Measurements from ENCODE around the gene LRRFIP1. TPM values are rescaled to one million over a fixed set of nuclear protein-coding genes. Genes with fewer than 3 reads are reported as not detected.

The LRRFIP1 gene
- total RNA-seq, 6 experiments from 2014 or later = 29.4 to 56.3 (median 49.7) TPM

GRCh38 chr2:237727363-237727762 is 100.0 kb downstream of the LRRFIP1 start:
- H3K36me3 ChIP-seq = no peaks in the 10 kb centered on the region
- WGBS (ENCODE audit: insufficient coverage, low coverage, low lambda C conversion rate, missing lambda C conversion rate) = 73% methylated on average over 4 of the region's 5 CpGs
- H3K9me3 ChIP-seq = no peaks in the 10 kb centered on the region
- no peak overlapping the region for H3K4me3 ChIP-seq
- DNase-seq (peak in 1 of 3 donors; percentile 39), ATAC-seq (no peak)
- no peak overlapping the region for H3K27ac ChIP-seq
- H3K4me1 ChIP-seq = peaks cover 0 to 43% (median 12%) of the 10 kb centered on the region in 4 donors
- intact Hi-C loops (cut with DNase I) = no loop called here
- H3K27me3 ChIP-seq = no peaks in the 10 kb centered on the region
- TF ChIP-seq CTCF (IDR thresholded peaks at IDR 0.05) (no peak), POLR2A (IDR thresholded peaks at IDR 0.05) (no peak)

GRCh38 chr2:237729681-237730475 is 102.5 kb downstream of the LRRFIP1 start:
- TF ChIP-seq POLR2A (IDR thresholded peaks at IDR 0.05) = no peak
- H3K27ac ChIP-seq = no peak overlapping the region
- DNase-seq = peak in 1 of 3 donors; percentile 9
- WGBS (ENCODE audit: insufficient coverage, low coverage, low lambda C conversion rate, missing lambda C conversion rate) = 87% methylated on average over 9 of the region's 12 CpGs
- H3K27me3 ChIP-seq = no peaks in the 10 kb centered on the region
- intact Hi-C loops (cut with DNase I) = no loop called here
- H3K4me3 ChIP-seq = no peak overlapping the region
- ATAC-seq = no peak
- no peaks in the 10 kb centered on the region for H3K36me3 ChIP-seq
- peaks cover 0 to 66% (median 22%) of the 10 kb centered on the region in 4 donors for H3K4me1 ChIP-seq
- H3K9me3 ChIP-seq = no peaks in the 10 kb centered on the region

GRCh38 chr2:237731663-237732062 is 104.3 kb downstream of the LRRFIP1 start:
- Histone ChIP-seq H3K9me3 (no peaks in the 10 kb centered on the region), H3K4me1 (peaks cover 0 to 55% (median 18%) of the 10 kb centered on the region in 4 donors), H3K4me3 (no peak overlapping the region), H3K36me3 (no peaks in the 10 kb centered on the region), H3K27me3 (no peaks in the 10 kb centered on the region), H3K27ac (peak overlapping the region; percentile 75 to 94 (median 92))
- ATAC-seq (peak; percentile 9 to 58 (median 32)), DNase-seq (peak in 2 of 3 donors; percentile 35 to 56)
- 19% methylated on average over 6 of the region's 6 CpGs for WGBS (ENCODE audit: insufficient coverage, low coverage, low lambda C conversion rate, missing lambda C conversion rate)
- intact Hi-C loops (cut with DNase I) = no loop called here
- no peak for TF ChIP-seq CTCF (IDR thresholded peaks at IDR 0.05)
- peak; percentile 59 for TF ChIP-seq POLR2A (IDR thresholded peaks at IDR 0.05)

- peak overlapping the region; percentile 75 to 94 (median 92) for H3K27ac ChIP-seq
- ATAC-seq = peak; percentile 32 to 45 (median 38)
- H3K4me1 ChIP-seq = peaks cover 0 to 54% (median 18%) of the 10 kb centered on the region in 4 donors
Observed at GRCh38 chr2:237732070-237732469, 104.7 kb downstream of the LRRFIP1 start.

More at GRCh38 chr2:237732070-237732469, 104.7 kb downstream of the LRRFIP1 start:
- intact Hi-C loops (cut with DNase I) = no loop called here
- Histone ChIP-seq H3K27me3 (no peaks in the 10 kb centered on the region), H3K9me3 (no peaks in the 10 kb centered on the region), H3K36me3 (no peaks in the 10 kb centered on the region), H3K4me3 (no peak overlapping the region)
- WGBS (ENCODE audit: insufficient coverage, low coverage, low lambda C conversion rate, missing lambda C conversion rate) = 28% methylated on average over 10 of the region's 10 CpGs
- TF ChIP-seq POLR2A (IDR thresholded peaks at IDR 0.05) = no peak
- TF ChIP-seq CTCF (IDR thresholded peaks at IDR 0.05) = no peak
- DNase-seq = no peak
